SK-N-SH (cell line): ENCODE results near the gene ACD.

Source experiments
- CHD2 ChIP-seq: fragments of 150-350 bp; IDR thresholded peaks from 2 replicates; pipeline ENCODE4 v1.6.1; 2018; ENCODE audit warnings: low read length; ENCODE audit not compliant: partially characterized antibody
- EZH2phosphoT487 ChIP-seq: fragments of 200-600 bp; sonication (generic); IDR thresholded peaks from 2 replicates; pipeline ENCODE4 v1.6.1; 2017; ENCODE audit warnings: low read depth, mixed run types, mild to moderate bottlenecking, antibody characterized with exemption, moderate library complexity, borderline replicate concordance
- GATA2 ChIP-seq: sonication (generic); formaldehyde crosslinking; IDR thresholded peaks from 2 replicates; pipeline ENCODE4 v1.5.0; 2020; ENCODE audit warnings: mild to moderate bottlenecking, missing genetic modification reagents
- JUND ChIP-seq: IDR thresholded peaks from 2 replicates; pipeline ENCODE4 v1.4.0; 2012
- MAX ChIP-seq: IDR thresholded peaks from 2 replicates; pipeline ENCODE4 v1.4.0; 2012; ENCODE audit warnings: low read depth
- POLR2AphosphoS5 ChIP-seq: IDR thresholded peaks from 2 replicates; pipeline ENCODE4 v1.6.1; 2012; ENCODE audit warnings: low read depth, low read length
- RAD21 ChIP-seq: IDR thresholded peaks from 2 replicates; pipeline ENCODE4 v1.6.1; 2012; ENCODE audit warnings: mild to moderate bottlenecking, low read length
- RFX5 ChIP-seq: IDR thresholded peaks from 2 replicates; pipeline ENCODE4 v1.6.1; 2012; ENCODE audit warnings: mild to moderate bottlenecking, improper control_type of control experiment, low read length
- SIN3A ChIP-seq: IDR thresholded peaks from 2 replicates; pipeline ENCODE4 v1.6.1; 2012; ENCODE audit warnings: low read depth, mild to moderate bottlenecking, low read length, moderate library complexity, borderline replicate concordance
- SMC3 ChIP-seq: IDR thresholded peaks from 2 replicates; pipeline ENCODE4 v1.6.1; 2012; ENCODE audit warnings: low read depth, low read length, improper control_type of control experiment
- TAF1 ChIP-seq: IDR thresholded peaks from 2 replicates; pipeline ENCODE4 v1.6.1; 2012; ENCODE audit warnings: low read depth, mild to moderate bottlenecking, low read length, moderate library complexity, borderline replicate concordance
- USF2 ChIP-seq: fragments of 150-350 bp; IDR thresholded peaks from 2 replicates; pipeline ENCODE4 v1.6.1; 2017; ENCODE audit warnings: antibody characterized with exemption, low read length, low read depth, borderline replicate concordance
- TF ChIP-seq, protein P1 (sequence below): fragments of 200-600 bp; sonication (generic); IDR thresholded peaks from 2 replicates; pipeline ENCODE4 v1.6.1; 2017; ENCODE audit warnings: antibody characterized with exemption, mild to moderate bottlenecking, moderate library complexity

DNA sequence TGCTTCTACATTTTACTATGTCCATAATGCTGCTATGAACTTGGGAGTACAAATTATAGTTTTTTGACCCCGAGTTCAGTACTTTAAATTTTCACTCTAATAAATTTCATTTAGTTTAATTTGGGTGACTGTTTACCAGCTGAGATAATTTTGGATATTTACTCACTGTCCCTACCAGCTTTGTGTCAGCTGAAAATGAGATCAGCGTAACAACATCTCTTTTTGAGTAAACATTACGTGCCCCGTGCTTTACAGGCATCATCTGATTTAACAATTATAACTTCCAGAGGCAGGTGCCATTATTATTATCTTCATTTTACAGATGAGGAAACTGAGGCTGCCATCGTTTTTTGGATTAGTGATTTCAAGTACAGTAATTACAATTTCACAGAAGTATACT, 44.0 kb upstream of the ACD start:
- TF ChIP-seq USF2 = no peak
- TF ChIP-seq, protein P1, sequence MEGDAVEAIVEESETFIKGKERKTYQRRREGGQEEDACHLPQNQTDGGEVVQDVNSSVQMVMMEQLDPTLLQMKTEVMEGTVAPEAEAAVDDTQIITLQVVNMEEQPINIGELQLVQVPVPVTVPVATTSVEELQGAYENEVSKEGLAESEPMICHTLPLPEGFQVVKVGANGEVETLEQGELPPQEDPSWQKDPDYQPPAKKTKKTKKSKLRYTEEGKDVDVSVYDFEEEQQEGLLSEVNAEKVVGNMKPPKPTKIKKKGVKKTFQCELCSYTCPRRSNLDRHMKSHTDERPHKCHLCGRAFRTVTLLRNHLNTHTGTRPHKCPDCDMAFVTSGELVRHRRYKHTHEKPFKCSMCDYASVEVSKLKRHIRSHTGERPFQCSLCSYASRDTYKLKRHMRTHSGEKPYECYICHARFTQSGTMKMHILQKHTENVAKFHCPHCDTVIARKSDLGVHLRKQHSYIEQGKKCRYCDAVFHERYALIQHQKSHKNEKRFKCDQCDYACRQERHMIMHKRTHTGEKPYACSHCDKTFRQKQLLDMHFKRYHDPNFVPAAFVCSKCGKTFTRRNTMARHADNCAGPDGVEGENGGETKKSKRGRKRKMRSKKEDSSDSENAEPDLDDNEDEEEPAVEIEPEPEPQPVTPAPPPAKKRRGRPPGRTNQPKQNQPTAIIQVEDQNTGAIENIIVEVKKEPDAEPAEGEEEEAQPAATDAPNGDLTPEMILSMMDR = no peak
- no peak for TF ChIP-seq MAX
- no peak for TF ChIP-seq JUND
- TF ChIP-seq RAD21 = no peak
- no peak for TF ChIP-seq SMC3
- no peak for TF ChIP-seq POLR2AphosphoS5
- TF ChIP-seq SIN3A = no peak
- no peak for TF ChIP-seq CHD2
- no peak for TF ChIP-seq TAF1
- TF ChIP-seq RFX5 = no peak
- no peak for TF ChIP-seq EZH2phosphoT487
- no peak for TF ChIP-seq GATA2 (CRISPR knock-in tag)
